SK-N-SH (cell line): ENCODE results near the gene SLITRK5. TPM values are rescaled to one million over a fixed set of nuclear protein-coding genes. Genes with fewer than 3 reads are reported as not detected.

Experiments
- CTCF ChIA-PET: fragments of 300-600, 350-600 bp; formaldehyde crosslinking; extraction: SDS; loops from one replicate; lab custom pipeline; 2021; lab: Yijun Ruan, JAX
- POLR2A ChIA-PET: fragments of 350-600 bp; sonication (Branson Sonifier 250); formaldehyde crosslinking; extraction: SDS; loops from one replicate; lab custom pipeline; 2020; ENCODE audit warnings: antibody characterized with exemption, inconsistent platforms; lab: Yijun Ruan, JAX
- DNase-seq: peaks from one replicate; pipeline ENCODE4 v3.0.0; 2012
- H2AFZ ChIP-seq: fragments of 200-600 bp; sonication (generic); 2 replicates; pipeline ENCODE4 v1.8.1; 2016; ENCODE audit warnings: antibody characterized with exemption, mild to moderate bottlenecking, low read depth
- H3F3A ChIP-seq: fragments of 200-600 bp; sonication (generic); replicated peaks from 2 replicates; pipeline ENCODE3; 2016; ENCODE audit warnings: antibody characterized with exemption, mild to moderate bottlenecking; ENCODE audit not compliant: insufficient read depth
- H3K27ac ChIP-seq, 2 experiments: fragments of 200-500 bp in 1 of 2; fragments of 200-600 bp in 1 of 2; sonication (Bioruptor generic) in 1 of 2; sonication (generic), shearing (Covaris generic) in 1 of 2; 2 replicates each; pipeline versions ENCODE4 v1.5.1 to v1.6.1; 2014 to 2016; ENCODE audit warnings: low read depth in 2 of 2, inconsistent platforms in 1 of 2, low read length in 1 of 2, mild to moderate bottlenecking in 1 of 2, mixed read lengths in 1 of 2
- H3K27me3 ChIP-seq: fragments of 200-600 bp; sonication (generic), shearing (Covaris generic); 2 replicates; pipeline ENCODE4 v1.6.1; 2016; ENCODE audit warnings: mixed run types; ENCODE audit not compliant: insufficient read depth
- H3K36me3 ChIP-seq, 2 experiments: fragments of 200-500 bp in 1 of 2; fragments of 200-600 bp in 1 of 2; sonication (Bioruptor generic) in 1 of 2; sonication (generic) in 1 of 2; replicated peaks in 1 of 2; 2 replicates each; pipeline versions ENCODE3 to v1.5.1; 2014 to 2016; ENCODE audit warnings: low read length in 1 of 2, mild to moderate bottlenecking in 1 of 2; ENCODE audit not compliant: insufficient read depth in 2 of 2, control insufficient read depth in 1 of 2
- H3K4me1 ChIP-seq, 2 experiments: fragments of 200-500 bp in 1 of 2; fragments of 200-600 bp in 1 of 2; sonication (Bioruptor generic) in 1 of 2; sonication (generic), shearing (Covaris generic) in 1 of 2; 2 replicates each; pipeline versions ENCODE4 v1.5.1 to v1.6.1; 2014 to 2016; ENCODE audit warnings: low read depth in 1 of 2, low read length in 1 of 2, mixed run types in 1 of 2; ENCODE audit not compliant: insufficient read depth in 2 of 2, control insufficient read depth in 1 of 2
- H3K4me2 ChIP-seq: fragments of 200-600 bp; sonication (generic), shearing (Covaris generic); 2 replicates; pipeline ENCODE4 v1.6.1; 2017; ENCODE audit warnings: mixed run types
- H3K4me3 ChIP-seq, 2 experiments: fragments of 200-500 bp in 1 of 2; fragments of 200-600 bp in 1 of 2; sonication (Bioruptor generic) in 1 of 2; sonication (generic), shearing (Covaris generic) in 1 of 2; 2 replicates each; pipeline versions ENCODE4 v1.5.1 to v1.8.1; 2014 to 2016; ENCODE audit warnings: low read depth in 2 of 2, inconsistent platforms in 1 of 2, low read length in 1 of 2, mild to moderate bottlenecking in 1 of 2, mixed read lengths in 1 of 2, moderate library complexity in 1 of 2
- H3K79me2 ChIP-seq: fragments of 200-600 bp; sonication (generic); 2 replicates; pipeline ENCODE4 v1.8.1; 2017; ENCODE audit warnings: mild to moderate bottlenecking; ENCODE audit not compliant: insufficient read depth
- H3K9ac ChIP-seq: fragments of 200-600 bp; sonication (generic); 2 replicates; pipeline ENCODE4 v1.6.1; 2017; ENCODE audit warnings: mixed run types
- H3K9me2 ChIP-seq: fragments of 200-600 bp; sonication (generic); 2 replicates; pipeline ENCODE4 v1.6.1; 2017; ENCODE audit warnings: mixed run types
- H3K9me3 ChIP-seq: fragments of 200-600 bp; sonication (generic); 2 replicates; pipeline ENCODE4 v1.6.1; 2017; ENCODE audit warnings: mixed run types, mild to moderate bottlenecking, moderate library complexity
- H4K20me1 ChIP-seq: fragments of 200-600 bp; sonication (generic); 2 replicates; pipeline ENCODE4 v1.6.1; 2017; ENCODE audit warnings: mild to moderate bottlenecking, mixed run types; ENCODE audit not compliant: insufficient read depth
- EZH2phosphoT487 ChIP-seq: fragments of 200-600 bp; sonication (generic); IDR thresholded peaks from 2 replicates; pipeline ENCODE4 v1.6.1; 2017; ENCODE audit warnings: low read depth, mixed run types, mild to moderate bottlenecking, antibody characterized with exemption, moderate library complexity, borderline replicate concordance
- FOSL2 ChIP-seq: IDR thresholded peaks from 2 replicates; pipeline ENCODE4 v1.4.0; 2012; ENCODE audit warnings: low read depth, mild to moderate bottlenecking, moderate library complexity, borderline replicate concordance
- GATA2 ChIP-seq: sonication (generic); formaldehyde crosslinking; IDR thresholded peaks from 2 replicates; pipeline ENCODE4 v1.5.0; 2020; ENCODE audit warnings: mild to moderate bottlenecking, missing genetic modification reagents
- JUND ChIP-seq: IDR thresholded peaks from 2 replicates; pipeline ENCODE4 v1.4.0; 2012
- MAX ChIP-seq: IDR thresholded peaks from 2 replicates; pipeline ENCODE4 v1.4.0; 2012; ENCODE audit warnings: low read depth
- MXI1 ChIP-seq: IDR thresholded peaks from 2 replicates; pipeline ENCODE4 v1.6.1; 2012; ENCODE audit warnings: mild to moderate bottlenecking, low read depth, low read length, improper control_type of control experiment
- NRF1 ChIP-seq: IDR thresholded peaks from 2 replicates; pipeline ENCODE4 v1.6.1; 2012; ENCODE audit warnings: low read depth, mild to moderate bottlenecking, low read length
- PBX3 ChIP-seq: IDR thresholded peaks from 2 replicates; pipeline ENCODE4; 2012
- RAD21 ChIP-seq: IDR thresholded peaks from 2 replicates; pipeline ENCODE4 v1.6.1; 2012; ENCODE audit warnings: mild to moderate bottlenecking, low read length
- REST ChIP-seq: IDR thresholded peaks from 2 replicates; pipeline ENCODE4 v1.6.1; 2012; ENCODE audit warnings: mild to moderate bottlenecking, low read depth, low read length, moderate library complexity
- SIN3A ChIP-seq: IDR thresholded peaks from 2 replicates; pipeline ENCODE4 v1.6.1; 2012; ENCODE audit warnings: low read depth, mild to moderate bottlenecking, low read length, moderate library complexity, borderline replicate concordance
- TCF12 ChIP-seq: IDR thresholded peaks from 2 replicates; pipeline ENCODE4 v1.4.0; 2012
- TEAD4 ChIP-seq: IDR thresholded peaks from 2 replicates; pipeline ENCODE4 v1.4.0; 2012; ENCODE audit warnings: mild to moderate bottlenecking, borderline replicate concordance; ENCODE audit not compliant: insufficient read depth
- WGBS: methylation state at CpG from one replicate; pipeline ENCODE4 v1.1.6; 2017; ENCODE audit warnings: low lambda C conversion rate; 5-methylcytosine and 5-hydroxymethylcytosine counted together
- polyA plus RNA-seq, 3 experiments: library from polyadenylated mRNA; depleted of rRNA; stranded (reverse); fragments of >200 nt; gene quantifications; 2 replicates each; pipeline ENCODE4 v1.2.3, GENCODE V29; 2012
- TF ChIP-seq, protein P1 (sequence below): IDR thresholded peaks from 2 replicates; pipeline ENCODE4 v1.4.0; 2012; ENCODE audit warnings: low read depth, borderline replicate concordance

The SLITRK5 gene
- polyA plus RNA-seq, 1 of the 3 experiments (the other 2 are of a cell fraction), result not detected

GRCh38 chr13:87680298-87680697, 9.1 kb downstream of the SLITRK5 start:
- CTCF ChIA-PET, result interaction anchor here (0.7 kb wide), 1 partner anchor 1908 kb away, joined by 3 read pairs; no protein-coding TSS in a partner anchor
- Histone ChIP-seq H3F3A (no peaks in the 10 kb centered on the region), H2AFZ (no peak overlapping the region), H4K20me1 (no peaks in the 10 kb centered on the region), H3K4me1 (peaks cover 0 to 10% of the 10 kb centered on the region in 2 experiments; a peak in 1 of 4 replicates), H3K36me3 (no peaks in the 10 kb centered on the region), H3K4me3 (peak overlapping the region in 1 of 2 experiments; percentile 8; a peak in 1 of 4 replicates), H3K9me3 (no peaks in the 10 kb centered on the region), H3K27me3 (peaks cover 35% of the 10 kb centered on the region), H3K9ac (no peak overlapping the region), H3K4me2 (no peak overlapping the region), H3K79me2 (no peaks in the 10 kb centered on the region), H3K9me2 (no peaks in the 10 kb centered on the region), H3K27ac (no peak overlapping the region)
- POLR2A ChIA-PET, result no interaction called here
- WGBS, result 4% methylated on average over 1 of the region's 1 CpG
- peak; percentile 5 for DNase-seq
- peak; percentile 49 for TF ChIP-seq RAD21
- no peak for TF ChIP-seq JUND

DNA sequence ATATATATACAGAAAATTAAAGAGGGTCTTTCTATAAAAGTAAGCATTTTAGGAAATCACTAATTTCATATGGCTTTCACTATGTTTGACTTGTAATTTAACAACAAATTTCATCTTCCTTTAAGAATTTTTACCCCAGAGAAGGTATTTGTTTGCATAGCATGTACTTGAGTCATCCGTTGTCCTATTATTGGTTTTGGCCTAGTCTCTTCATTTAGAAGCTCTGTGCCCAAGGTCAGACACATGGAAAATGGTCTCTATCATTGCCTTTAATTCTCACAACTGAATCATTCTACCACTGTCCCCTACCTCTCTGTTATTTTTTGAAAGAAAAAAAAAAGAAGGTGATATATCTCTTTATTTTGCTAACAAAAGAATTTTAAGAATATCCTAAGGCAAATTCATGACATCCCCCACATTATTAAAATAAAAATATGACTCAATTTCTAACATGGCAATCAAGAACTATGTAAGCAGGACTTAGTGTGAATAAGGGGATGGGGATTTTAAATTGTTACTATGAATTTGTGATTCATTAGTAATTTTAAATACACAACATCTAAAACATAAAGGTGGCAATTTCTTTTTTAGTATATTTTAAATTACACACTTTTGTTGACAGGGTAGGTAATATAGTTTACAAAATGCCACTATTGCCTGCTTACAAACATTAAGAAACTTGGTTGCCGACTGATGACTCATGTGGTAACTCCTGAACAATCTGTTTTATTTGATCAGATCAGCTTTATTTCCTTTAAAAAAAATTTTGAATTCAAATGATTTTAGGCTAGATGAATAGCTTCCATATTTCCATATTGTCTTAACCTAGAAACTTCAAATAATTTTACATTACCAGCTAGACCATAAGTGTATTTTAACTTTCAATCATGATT, 13.9 kb downstream of the SLITRK5 start:
- no peaks in the 10 kb centered on the region for H3K9me2 ChIP-seq
- no peak for DNase-seq
- no peak overlapping the region for H2AFZ ChIP-seq
- H3F3A ChIP-seq, result no peaks in the 10 kb centered on the region
- TF ChIP-seq, protein P1, sequence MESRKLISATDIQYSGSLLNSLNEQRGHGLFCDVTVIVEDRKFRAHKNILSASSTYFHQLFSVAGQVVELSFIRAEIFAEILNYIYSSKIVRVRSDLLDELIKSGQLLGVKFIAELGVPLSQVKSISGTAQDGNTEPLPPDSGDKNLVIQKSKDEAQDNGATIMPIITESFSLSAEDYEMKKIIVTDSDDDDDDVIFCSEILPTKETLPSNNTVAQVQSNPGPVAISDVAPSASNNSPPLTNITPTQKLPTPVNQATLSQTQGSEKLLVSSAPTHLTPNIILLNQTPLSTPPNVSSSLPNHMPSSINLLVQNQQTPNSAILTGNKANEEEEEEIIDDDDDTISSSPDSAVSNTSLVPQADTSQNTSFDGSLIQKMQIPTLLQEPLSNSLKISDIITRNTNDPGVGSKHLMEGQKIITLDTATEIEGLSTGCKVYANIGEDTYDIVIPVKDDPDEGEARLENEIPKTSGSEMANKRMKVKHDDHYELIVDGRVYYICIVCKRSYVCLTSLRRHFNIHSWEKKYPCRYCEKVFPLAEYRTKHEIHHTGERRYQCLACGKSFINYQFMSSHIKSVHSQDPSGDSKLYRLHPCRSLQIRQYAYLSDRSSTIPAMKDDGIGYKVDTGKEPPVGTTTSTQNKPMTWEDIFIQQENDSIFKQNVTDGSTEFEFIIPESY, result no peak
- no peak for TF ChIP-seq SIN3A
- TF ChIP-seq PBX3, result no peak
- TF ChIP-seq REST, result no peak
- TF ChIP-seq FOSL2, result no peak
- TF ChIP-seq MXI1, result no peak
- TF ChIP-seq EZH2phosphoT487, result no peak
- TF ChIP-seq GATA2 (CRISPR knock-in tag), result no peak
- no peak for TF ChIP-seq TCF12
- no peak for TF ChIP-seq NRF1
- TF ChIP-seq TEAD4, result no peak
- TF ChIP-seq MAX, result no peak
- no peaks in the 10 kb centered on the region for H3K9me3 ChIP-seq
- H3K4me2 ChIP-seq, result no peak overlapping the region
- H3K9ac ChIP-seq, result no peak overlapping the region
- no peaks in the 10 kb centered on the region for H3K27me3 ChIP-seq
- no peaks in the 10 kb centered on the region for H4K20me1 ChIP-seq
- H3K36me3 ChIP-seq, result no peaks in the 10 kb centered on the region
- no peaks in the 10 kb centered on the region for H3K79me2 ChIP-seq
- H3K4me1 ChIP-seq, result no peaks in the 10 kb centered on the region; a peak in 1 of 4 replicates
- 43% methylated on average over 2 of the region's 2 CpGs for WGBS
- ChIA-PET POLR2A (no interaction called here), CTCF (no interaction called here)
- no peak overlapping the region for H3K27ac ChIP-seq
- no peak overlapping the region for H3K4me3 ChIP-seq
